IPS-15b (cell line): ENCODE data around the gene NPC1.
"Not testable (repeated sequence)": the region's sequence is repeated elsewhere in the genome, so short reads cannot be mapped to it uniquely, and the experiment has no call there.

ENCODE experiments used
- H3K27me3 ChIP-seq: one replicate; pipeline ENCODE4 v1.6.1; 2013; ENCODE audit warnings: low read length; ENCODE audit not compliant: control insufficient read depth, insufficient read depth
- H3K36me3 ChIP-seq: one replicate; pipeline ENCODE4 v1.6.1; 2013; ENCODE audit warnings: low read length; ENCODE audit not compliant: control insufficient read depth, insufficient read depth
- H3K4me1 ChIP-seq: one replicate; pipeline ENCODE4 v1.6.1; 2013; ENCODE audit warnings: mild to moderate bottlenecking, low read length; ENCODE audit not compliant: control insufficient read depth, insufficient read depth
- H3K4me3 ChIP-seq: one replicate; pipeline ENCODE4 v1.5.1; 2013; ENCODE audit warnings: low read depth, low read length
- H3K9ac ChIP-seq: one replicate; pipeline ENCODE4 v1.6.1; 2013; ENCODE audit warnings: low read depth, mild to moderate bottlenecking, low read length
- H3K9me3 ChIP-seq: one replicate; pipeline ENCODE4 v1.6.1; 2013; ENCODE audit warnings: mild to moderate bottlenecking, low read length; ENCODE audit not compliant: control insufficient read depth, insufficient read depth

Gene NPC1

DNA sequence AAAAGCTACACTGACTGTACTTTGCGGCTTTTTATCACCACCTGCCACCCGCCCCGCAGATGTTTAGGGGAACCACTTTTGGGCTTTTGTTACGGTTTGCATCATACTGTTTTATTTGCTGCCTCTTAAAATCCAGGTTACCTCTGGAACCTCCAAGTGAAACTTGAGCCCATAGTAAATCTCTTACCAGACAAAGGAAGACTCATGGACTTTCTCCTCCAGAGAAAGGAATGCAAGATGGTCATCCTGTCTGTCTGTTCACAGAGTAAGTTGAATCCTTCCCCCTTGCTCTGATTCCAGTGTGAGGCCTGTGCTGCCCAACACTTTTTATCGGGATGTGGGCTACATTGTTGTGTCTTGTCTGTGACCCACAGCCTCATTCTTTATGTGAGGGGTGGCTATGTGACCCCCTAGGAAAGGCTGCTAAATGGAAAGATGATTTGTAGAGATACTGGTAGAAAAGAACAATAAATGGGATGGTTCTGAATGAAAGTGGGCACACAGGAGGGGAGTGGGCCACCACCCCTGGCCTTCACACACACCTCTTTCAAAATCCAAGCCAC, 59.7 kb downstream of the NPC1 start:
- no peak overlapping the region for H3K4me3 ChIP-seq
- no peaks in the 10 kb centered on the region for H3K4me1 ChIP-seq
- H3K27me3 ChIP-seq = no peaks in the 10 kb centered on the region
- H3K9me3 ChIP-seq = no peaks in the 10 kb centered on the region
- H3K36me3 ChIP-seq = peaks cover 46% of the 10 kb centered on the region
- no peak overlapping the region for H3K9ac ChIP-seq

DNA sequence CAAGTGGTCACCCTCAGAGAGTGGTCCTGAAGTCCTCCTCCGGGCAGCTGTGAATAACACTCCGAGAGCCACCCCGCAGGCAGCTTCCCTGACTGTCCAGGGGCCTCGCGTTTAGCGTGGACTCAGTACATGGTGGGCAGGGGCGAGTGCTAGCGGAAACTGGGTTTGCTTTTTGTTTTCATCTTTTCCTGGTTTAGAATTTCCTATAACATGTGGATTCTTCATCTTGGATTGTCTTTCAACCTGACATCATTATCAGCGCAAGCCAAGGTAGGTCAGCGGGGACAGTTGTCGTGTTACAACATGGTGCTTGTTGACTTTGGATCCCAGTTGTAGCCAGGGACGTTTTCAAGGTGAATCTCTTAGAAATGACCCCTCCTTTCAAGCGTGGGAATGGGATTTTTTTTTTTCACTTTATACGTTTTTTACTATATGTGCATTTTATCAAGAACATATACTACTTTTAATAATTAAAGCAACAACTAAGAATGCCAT, 62.0 kb downstream of the NPC1 start:
- Histone ChIP-seq H3K4me1 (no peaks in the 10 kb centered on the region), H3K36me3 (peaks cover 29% of the 10 kb centered on the region), H3K27me3 (no peaks in the 10 kb centered on the region), H3K4me3 (no peak overlapping the region), H3K9ac (no peak overlapping the region), H3K9me3 (no peaks in the 10 kb centered on the region)

- Histone ChIP-seq H3K36me3 (peaks cover 24% of the 10 kb centered on the region), H3K4me3 (no peak overlapping the region), H3K27me3 (no peaks in the 10 kb centered on the region), H3K9ac (no peak overlapping the region), H3K9me3 (no peaks in the 10 kb centered on the region), H3K4me1 (no peaks in the 10 kb centered on the region)
Measured at GRCh38 chr18:23523429-23524212, 62.7 kb downstream of the NPC1 start.

DNA sequence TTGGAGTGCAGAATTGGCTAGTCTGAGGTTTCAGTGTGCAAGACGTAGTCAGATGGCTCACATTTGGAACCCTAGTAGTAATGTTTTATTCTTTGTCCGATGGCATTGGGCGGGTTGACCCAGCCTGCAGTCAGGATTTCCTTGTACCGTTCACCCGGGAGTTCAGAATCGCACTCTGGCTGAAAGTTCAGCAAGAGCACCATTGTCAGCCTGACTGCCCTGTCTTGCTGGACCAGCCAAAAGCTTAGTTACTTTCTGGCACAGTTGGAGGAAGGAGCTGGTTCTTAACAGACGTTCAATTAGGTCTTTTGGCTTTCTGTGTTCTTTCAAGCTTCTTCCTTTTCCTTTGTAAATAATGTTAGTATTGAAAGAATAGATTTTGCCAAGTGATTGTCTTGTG, 64.4 kb downstream of the NPC1 start:
- Histone ChIP-seq H3K27me3 (no peaks in the 10 kb centered on the region), H3K36me3 (peaks cover 23% of the 10 kb centered on the region), H3K9ac (no peak overlapping the region), H3K9me3 (no peaks in the 10 kb centered on the region), H3K4me3 (no peak overlapping the region), H3K4me1 (no peaks in the 10 kb centered on the region)

DNA sequence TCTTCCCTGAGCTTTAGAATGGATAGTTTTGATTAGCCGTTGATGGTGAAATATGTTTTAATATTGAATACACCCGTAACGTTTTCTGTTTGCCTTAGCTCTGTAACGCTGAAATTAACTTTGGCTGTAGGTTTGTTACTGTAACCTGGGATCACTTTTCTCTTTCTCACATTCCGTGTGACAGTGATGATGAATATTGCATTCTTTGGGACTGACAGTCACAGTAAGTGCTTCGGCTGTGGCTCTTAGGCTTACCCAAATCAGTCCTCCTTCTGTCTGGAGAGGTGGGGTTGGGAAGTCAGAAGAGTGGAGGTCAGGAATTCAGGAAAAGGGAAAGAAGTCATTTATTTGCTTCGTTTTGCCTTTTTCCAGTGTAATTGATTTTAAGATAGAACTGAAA, 65.0 kb downstream of the NPC1 start:
- Histone ChIP-seq H3K36me3 (peaks cover 26% of the 10 kb centered on the region), H3K4me3 (no peak overlapping the region)

DNA sequence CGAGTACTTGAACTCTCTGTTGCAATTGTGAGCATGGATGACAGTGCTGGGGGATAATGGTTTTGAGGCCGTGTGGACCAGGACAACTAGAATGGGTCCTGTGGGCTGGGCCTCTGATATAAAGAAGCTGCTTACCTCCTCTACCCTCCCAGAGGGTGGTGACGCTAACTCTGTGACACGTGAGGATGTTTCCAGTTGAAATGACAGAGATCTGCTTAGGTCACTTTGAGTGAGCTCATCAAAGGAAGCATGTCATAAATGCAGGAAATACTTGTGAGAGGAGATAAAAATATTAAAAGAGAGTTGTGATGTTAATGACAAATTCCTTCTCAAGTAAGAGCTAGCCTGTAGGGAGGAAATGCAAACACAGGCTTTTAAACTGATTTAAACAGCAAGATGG, 66.6 kb downstream of the NPC1 start:
- peaks cover 23% of the 10 kb centered on the region for H3K36me3 ChIP-seq
- no peaks in the 10 kb centered on the region for H3K4me1 ChIP-seq
- no peak overlapping the region for H3K9ac ChIP-seq
- H3K27me3 ChIP-seq = no peaks in the 10 kb centered on the region
- H3K4me3 ChIP-seq = no peak overlapping the region
- H3K9me3 ChIP-seq = no peaks in the 10 kb centered on the region

More for the DNA sequence above, 65.0 kb downstream of the NPC1 start:
- Histone ChIP-seq H3K27me3 (no peaks in the 10 kb centered on the region), H3K9ac (no peak overlapping the region), H3K4me1 (no peaks in the 10 kb centered on the region), H3K9me3 (no peaks in the 10 kb centered on the region)

GRCh38 chr18:23515911-23516546, 70.3 kb downstream of the NPC1 start:
- no peaks in the 10 kb centered on the region for H3K4me1 ChIP-seq
- H3K36me3 ChIP-seq = peaks cover 9% of the 10 kb centered on the region
- H3K9me3 ChIP-seq = no peaks in the 10 kb centered on the region

GRCh38 chr18:23512641-23513040, 73.7 kb downstream of the NPC1 start:
- Histone ChIP-seq H3K9me3 (no peaks in the 10 kb centered on the region), H3K4me3 (no peak overlapping the region), H3K9ac (no peak overlapping the region), H3K36me3 (peaks cover 14% of the 10 kb centered on the region), H3K4me1 (no peaks in the 10 kb centered on the region), H3K27me3 (no peaks in the 10 kb centered on the region)

More at GRCh38 chr18:23515911-23516546, 70.3 kb downstream of the NPC1 start:
- H3K27me3 ChIP-seq = no peaks in the 10 kb centered on the region
- no peak overlapping the region for H3K9ac ChIP-seq
- H3K4me3 ChIP-seq = no peak overlapping the region

- not testable (repeated sequence) for H3K4me3 ChIP-seq, H3K27me3 ChIP-seq, H3K9me3 ChIP-seq, H3K4me1 ChIP-seq, H3K9ac ChIP-seq
- H3K36me3 ChIP-seq = peaks cover 14% of the 10 kb centered on the region
Measured at GRCh38 chr18:23512216-23512615, 74.1 kb downstream of the NPC1 start.

- H3K4me3 ChIP-seq, H3K9ac ChIP-seq, H3K27me3 ChIP-seq, H3K4me1 ChIP-seq, H3K9me3 ChIP-seq, H3K36me3 ChIP-seq: not testable (repeated sequence)
Measured at GRCh38 chr18:23510923-23511322, 75.4 kb downstream of the NPC1 start.

- no peaks in the 10 kb centered on the region for H3K9me3 ChIP-seq
- no peak overlapping the region for H3K9ac ChIP-seq
- no peak overlapping the region for H3K4me3 ChIP-seq
- peaks cover 8% of the 10 kb centered on the region for H3K36me3 ChIP-seq
- H3K4me1 ChIP-seq = peaks cover 2% of the 10 kb centered on the region
- peaks cover 19% of the 10 kb centered on the region for H3K27me3 ChIP-seq
Measured at GRCh38 chr18:23506393-23506792, 79.9 kb downstream of the NPC1 start.

DNA sequence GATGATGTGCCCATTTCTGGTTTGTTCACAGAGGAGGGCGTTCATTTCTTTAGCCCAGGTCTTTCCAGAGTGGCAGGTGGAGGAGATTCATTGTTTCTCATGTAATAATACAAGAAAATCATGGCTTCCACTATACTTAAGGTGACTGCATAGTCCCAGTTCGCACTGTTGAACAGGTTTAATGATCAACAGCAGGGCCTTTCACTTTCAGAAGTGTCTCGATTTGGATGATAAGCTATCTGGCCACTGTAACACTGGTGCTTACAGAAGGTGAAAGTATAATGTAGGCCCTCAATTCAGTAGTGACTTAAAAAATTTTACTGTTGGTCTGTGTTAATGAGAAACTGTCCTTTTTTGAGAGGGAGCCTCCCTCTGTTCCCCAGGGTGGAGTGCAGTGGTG, 81.6 kb downstream of the NPC1 start:
- Histone ChIP-seq H3K9ac (no peak overlapping the region), H3K4me1 (peaks cover 2% of the 10 kb centered on the region), H3K4me3 (no peak overlapping the region)

More for the DNA sequence above, 81.6 kb downstream of the NPC1 start:
- H3K36me3 ChIP-seq = peaks cover 3% of the 10 kb centered on the region
- peaks cover 19% of the 10 kb centered on the region for H3K27me3 ChIP-seq
- no peaks in the 10 kb centered on the region for H3K9me3 ChIP-seq
